NCI-H748 treated with DMSO at 0.1 percent for 48 hours (cell line): Measurements from ENCODE around the gene TP53I13.
"Not testable (repeated sequence)": the region's sequence is repeated elsewhere in the genome, so short reads cannot be mapped to it uniquely, and the experiment has no call there.

ENCODE experiments used
- DNase-seq: peaks from one replicate; lab custom pipeline; 2025; lab: John Stamatoyannopoulos, UW

The TP53I13 gene, protein sequence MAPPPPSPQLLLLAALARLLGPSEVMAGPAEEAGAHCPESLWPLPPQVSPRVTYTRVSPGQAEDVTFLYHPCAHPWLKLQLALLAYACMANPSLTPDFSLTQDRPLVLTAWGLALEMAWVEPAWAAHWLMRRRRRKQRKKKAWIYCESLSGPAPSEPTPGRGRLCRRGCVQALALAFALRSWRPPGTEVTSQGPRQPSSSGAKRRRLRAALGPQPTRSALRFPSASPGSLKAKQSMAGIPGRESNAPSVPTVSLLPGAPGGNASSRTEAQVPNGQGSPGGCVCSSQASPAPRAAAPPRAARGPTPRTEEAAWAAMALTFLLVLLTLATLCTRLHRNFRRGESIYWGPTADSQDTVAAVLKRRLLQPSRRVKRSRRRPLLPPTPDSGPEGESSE

DNA sequence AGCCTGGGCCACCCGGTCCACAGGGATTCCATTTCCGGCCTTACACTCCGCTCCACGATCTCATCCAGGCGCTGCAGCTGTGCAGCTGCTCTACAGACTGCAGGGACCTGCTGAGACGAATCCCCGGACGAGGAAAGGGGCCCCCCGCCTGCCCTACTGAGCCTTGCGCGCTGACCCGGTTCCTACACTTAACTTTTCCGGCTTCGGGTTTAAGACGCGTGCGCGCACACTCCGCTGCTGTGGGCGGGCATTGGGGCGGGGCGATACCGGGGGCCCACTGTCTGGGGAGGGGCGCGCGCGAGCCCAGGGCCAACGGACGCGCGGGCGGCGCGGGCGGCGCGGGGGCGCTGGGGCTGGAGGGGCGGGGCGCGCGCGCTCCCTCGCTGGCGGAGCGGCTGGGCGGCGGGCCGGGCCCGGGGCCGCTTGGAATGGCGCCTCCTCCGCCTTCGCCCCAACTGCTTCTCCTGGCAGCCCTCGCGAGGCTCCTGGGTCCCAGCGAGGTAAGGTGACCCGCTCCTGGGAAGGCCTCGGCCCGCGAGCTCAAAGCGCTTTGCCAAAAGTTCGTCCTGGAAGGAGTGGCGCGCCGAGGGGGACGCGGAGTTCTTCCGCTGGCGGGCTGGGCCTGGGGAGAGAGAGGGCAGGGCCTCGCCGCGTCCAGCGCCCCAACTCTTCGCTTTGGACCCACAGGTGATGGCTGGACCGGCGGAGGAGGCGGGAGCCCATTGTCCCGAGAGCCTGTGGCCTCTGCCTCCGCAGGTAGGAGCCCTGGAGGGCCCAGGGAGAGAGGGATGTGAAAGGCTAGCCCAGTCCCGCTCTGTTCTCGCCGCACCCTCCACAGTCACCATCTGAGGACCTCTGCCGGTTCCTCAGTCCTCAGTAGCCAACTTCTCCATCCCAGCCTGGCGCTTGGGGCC, at the start of gene TP53I13:
TSS of gene TP53I13 (plus strand) at position 371 of the 914 bp plus-strand sequence. CDS start at position 429, 58 bp downstream.
- DNase-seq, result peak; percentile 86

DNA sequence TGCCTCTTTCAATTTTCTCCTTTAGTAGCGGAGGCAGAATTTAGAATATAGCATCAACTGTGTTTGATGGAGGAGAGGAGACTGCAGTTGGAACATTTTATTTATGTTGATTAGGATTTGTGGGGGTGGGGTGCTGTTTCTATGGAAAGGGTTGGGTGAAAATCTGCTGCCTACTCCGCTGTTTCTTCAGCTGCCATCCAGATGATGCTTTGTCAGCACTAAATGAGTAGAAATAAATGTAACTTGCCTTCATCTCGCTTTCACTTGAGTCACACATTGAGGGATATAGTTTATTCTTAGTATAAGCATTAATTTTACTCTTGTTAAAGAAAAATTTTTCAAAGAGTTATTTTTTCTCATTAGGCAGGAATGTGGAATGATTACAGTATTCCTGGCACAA, 43.8 kb upstream of the TP53I13 start:
- no peak for DNase-seq

DNA sequence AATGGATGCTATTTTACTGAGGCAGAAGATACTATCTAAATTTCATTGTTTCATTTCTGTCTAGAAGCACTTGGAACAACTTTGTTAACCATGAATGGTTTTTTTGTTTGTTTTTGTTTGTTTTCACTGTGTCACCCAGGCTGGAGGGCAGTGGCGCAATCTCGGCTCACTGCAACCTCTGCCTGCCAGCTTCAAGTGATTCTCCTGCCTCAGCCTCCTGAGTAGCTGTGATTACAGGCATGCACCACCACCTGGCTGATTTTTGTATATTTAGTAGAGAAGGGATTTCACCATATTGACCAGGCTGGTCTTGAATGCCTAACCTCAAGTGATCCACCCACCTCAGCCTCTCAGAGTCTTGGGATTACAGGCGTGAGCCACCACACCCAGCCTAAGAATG, 42.2 kb upstream of the TP53I13 start:
- no peak for DNase-seq

DNA sequence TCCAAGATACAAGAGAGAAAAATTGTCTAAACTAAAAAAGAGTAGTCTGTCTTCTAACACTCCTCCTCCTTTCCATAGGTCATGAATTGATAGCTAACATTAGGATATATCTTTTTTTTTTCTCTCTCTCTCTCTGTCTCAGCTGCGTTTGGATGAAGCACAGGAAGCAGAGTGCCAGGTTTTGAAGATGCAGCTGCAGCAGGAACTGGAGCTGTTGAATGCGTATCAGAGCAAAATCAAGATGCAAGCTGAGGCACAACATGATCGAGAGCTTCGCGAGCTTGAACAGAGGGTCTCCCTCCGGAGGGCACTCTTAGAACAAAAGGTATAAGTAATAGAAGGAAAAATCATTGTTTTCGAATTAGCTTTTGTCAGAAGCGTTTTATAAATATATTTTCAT, 34.5 kb upstream of the TP53I13 start:
- DNase-seq, result no peak

DNA sequence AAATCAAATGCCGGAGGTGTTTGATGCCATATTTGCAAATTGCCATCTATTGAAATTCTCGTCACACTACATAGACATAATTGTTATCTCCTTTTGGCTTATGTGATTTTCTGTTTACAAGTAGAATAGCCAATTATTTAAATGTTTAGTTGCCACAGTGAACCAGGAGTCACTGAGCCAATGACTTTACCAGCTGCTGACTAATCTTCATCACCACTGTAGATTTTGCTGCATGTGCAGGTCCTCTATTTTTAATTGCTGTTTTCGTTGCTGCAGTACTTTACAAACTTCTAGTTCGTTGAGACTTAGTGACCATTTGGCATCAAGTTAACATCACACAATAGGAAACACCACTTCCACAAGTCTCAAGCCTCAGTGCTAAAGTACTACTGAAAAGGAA, 24.4 kb upstream of the TP53I13 start:
- no peak for DNase-seq

DNA sequence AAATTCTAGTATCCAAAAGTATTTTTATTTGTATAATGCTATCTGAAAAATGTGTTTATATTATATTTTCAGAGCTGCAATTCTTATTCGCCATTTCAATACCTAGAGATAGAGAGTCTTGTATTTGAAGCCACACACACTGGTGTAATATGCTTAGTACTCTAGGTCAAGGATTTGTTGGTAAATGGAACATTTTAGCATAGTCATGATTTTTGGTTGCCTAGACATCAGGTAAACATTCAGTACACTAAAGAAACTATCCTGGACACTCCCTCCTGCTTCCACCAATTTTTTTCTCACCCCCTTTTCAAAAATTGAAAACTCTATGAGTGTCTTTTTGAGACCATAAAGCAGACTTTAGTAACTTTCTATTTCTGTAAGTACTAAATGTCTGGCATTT, 22.4 kb upstream of the TP53I13 start:
- DNase-seq, result no peak

DNA sequence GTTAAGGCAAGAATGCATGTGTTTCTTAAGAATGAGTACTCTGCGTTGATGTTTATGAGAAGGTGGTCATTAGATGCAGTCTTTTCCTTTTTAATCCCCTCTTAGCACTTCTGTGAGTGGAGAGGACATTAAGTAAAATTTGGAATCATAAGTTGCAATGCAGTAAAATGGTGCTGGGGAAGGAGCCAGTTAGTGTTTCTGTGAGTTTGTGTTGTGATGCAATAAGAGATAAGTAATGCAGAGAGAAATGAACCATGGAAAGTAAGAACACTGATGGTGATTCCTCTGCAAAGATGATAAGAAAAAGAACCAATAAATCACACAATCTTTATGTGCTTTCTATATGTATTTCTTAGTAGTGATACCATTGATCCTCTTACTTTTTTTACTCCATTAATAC, 21.7 kb upstream of the TP53I13 start:
- no peak for DNase-seq

DNA sequence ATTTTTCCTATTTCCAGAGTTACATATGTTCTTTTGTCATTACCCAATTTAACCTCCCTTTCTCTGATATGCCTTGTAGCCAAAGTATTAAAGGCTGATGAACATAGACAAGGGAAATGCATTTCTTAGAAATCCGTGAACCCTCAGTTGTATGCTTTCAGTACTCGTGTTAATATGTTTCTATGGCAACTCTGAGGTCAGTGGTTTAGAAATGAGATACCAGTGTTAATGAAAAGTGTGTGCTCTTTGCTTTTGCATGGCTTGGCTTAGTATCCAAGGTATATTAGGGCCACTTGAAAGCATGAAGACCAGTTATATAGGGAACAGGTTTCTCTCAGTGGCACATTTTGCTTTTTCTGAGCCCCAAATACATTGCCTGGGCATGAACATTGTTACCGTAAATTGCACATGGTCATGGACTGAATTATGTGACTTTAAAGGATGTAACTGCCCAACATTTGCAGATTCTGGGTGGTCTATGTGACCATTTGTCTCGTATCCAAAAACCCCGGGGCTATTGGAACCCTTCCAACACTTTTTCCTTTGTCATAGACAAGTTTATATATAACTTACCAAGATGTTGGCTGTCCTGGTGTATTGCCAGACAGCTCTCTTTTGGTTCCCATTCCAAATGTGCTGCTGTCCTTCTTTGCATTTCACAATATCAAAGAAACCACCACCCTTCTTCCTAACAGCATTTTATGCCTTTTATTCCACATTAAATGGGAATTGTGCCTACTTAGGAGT, 19.2 kb upstream of the TP53I13 start:
- no peak for DNase-seq

DNA sequence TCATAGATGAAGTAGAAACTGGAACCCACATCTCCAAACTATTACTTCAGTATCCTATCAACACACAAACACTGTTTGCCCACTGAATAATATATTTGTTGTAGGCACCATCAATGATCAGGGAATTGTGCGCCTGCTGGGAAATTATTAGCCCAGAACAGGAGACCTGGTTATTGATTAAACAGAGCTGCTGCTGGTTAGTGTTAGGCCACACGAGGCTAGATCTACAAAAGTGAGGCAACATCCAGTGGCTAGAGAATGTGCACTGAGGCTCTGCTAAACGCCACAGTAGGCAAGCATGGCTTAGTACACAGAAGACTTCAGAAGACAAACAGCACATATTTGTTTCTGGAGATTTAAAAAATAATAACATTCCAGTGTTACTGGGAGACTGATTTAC, 12.7 kb upstream of the TP53I13 start:
- DNase-seq, result no peak

DNA sequence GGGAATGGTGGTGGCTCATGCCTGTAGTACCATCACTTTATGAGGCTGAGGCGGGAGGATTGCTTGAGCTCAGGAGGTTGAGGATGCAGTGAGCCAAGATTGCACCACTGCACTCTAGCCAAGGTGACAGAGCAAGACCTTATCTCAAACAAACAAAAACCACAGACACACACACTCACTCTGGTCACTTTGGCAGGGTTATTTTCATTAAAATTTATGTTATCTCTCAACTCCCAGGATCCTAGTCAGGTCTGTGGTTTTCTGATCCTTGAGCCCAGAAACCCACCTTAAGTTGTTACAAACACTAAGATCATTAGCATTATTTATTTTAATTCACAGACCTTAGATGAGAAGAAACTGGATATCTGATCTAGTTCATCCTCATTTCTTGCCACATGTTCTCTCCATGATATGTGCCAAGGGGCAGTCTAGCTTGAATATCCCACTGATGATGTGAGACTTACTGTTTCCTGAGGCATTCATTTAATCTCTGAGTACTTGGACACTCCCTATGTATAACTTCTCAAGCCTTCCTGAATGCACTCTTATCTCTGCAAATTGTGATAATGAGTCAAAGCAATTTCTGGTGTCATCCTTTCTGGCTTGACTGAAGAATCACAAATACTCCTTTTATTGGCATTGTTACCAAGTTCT, 11.3 kb upstream of the TP53I13 start:
- DNase-seq, result no peak

DNA sequence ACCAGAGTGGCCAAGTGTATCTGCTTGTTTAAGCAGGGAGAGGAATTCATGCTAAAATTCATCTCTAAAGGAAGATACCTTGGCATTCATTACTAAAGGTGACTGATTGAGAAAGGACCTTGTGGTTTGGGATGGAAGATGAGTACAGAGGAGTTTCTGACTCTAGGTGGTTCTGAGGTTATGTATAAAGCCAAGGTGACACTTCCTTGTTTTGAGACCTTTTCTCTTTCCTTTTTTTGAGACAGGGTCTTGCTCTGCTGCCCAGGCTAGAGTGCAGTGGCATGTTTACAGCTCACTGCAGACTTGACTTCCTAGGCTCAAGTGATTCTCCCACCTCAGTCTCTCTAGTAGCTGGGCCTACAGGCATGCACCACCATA, 10.8 kb upstream of the TP53I13 start:
- DNase-seq, result no peak

DNA sequence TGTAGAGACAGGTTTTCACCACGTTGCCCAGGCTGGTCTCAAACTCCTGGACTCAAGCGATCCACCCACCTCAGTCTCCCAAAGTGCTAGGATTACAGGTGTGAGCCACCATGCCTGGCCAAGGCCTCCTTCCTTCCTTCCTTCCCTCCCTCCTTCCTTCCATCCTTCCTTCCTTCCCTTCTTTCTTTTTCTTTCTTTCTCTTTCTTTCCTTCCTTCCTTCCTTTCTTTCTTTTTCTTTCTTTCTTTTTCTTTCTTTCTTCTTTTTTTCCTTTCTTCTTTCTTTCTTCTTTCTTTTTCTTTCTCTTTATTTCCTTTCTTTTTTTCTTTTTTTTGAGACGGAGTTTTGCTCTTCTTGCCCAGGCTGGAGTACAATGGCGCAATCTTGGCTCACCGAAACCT, 10.4 kb upstream of the TP53I13 start:
- not testable (repeated sequence) for DNase-seq

DNA sequence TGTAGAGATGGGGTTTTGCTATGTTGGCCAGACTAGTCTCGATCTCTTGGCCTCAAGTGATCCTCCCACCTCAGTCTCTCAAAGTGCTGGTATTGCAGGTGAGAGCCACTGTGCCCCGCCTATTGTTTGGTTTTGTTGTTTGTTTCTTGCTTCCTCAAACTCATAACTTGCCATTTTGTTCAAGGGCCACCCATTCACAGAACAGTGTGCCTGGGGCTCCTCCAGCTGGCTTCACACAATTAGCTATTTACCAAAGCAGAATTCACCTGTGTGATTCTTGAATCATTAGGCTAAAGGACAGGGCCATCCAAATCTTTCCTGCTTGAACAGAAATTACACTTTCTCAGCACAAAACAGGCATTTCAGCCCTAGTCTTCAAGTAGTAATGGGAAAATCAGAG, 8.9 kb upstream of the TP53I13 start:
- DNase-seq, result no peak

DNA sequence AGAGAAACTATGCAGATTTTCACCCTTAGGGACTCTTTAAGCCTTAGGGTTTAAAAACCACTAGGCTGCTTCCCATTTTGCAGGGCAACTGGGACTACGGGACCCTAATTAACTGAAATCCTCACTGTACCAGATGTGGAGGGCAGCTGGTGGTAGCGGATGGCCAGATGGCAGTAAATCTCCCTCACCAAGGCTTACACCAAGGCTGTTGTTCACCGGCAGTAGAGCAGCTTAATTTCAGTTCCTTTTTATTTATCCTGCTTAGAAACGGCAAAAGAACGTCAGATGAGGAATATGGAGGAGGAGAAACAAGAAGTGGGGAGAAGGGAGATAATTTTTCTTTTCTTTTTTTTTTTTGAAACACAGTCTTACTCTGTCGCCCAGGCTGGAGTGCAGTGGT, 8.2 kb upstream of the TP53I13 start:
- no peak for DNase-seq

DNA sequence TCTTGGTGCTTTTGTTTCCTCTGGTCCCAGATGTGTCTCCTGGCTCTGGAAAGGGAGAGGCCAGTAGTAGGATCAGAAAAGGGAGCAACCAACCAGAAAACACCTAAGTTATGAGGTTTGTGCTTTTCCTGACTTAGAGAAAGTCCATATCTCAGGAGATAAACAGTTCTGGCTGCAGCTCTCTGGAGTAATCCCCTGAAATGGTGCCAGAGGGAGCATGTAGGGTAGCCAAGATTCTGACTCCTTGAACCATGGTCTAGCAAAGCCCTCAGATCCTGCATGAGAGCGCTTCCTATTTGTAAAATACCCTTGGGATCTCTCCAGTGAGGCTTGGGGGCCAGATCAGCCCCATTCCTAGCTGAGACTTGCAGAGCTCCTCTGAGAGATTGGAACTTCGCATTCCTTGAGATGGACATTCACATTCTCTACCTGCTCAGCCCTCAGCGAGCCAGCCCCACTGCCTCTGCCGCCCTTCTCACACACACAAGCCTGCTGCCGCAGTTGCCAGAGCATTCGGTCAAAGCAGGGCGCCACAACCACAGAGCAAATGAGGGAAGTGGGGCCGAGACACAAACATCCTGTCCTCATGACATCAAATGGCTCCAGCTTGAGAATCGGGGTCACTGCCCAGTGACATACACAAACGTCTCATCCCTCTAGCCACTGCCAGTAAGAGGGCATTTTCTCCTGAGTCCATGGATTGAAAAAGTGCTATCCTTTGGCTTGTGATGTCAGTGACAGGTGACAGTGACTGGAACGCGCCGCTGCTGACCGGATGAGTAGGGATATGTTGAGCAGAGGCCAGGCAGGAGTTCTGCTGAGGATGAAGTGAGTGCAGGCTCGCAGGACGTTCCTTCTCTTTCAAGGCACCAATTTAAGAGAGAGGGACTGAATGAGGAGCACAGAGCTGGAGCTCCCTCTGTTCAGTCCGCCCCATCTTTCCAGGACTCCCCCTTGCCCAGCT, 6.7 kb upstream of the TP53I13 start:
- DNase-seq, result no peak

DNA sequence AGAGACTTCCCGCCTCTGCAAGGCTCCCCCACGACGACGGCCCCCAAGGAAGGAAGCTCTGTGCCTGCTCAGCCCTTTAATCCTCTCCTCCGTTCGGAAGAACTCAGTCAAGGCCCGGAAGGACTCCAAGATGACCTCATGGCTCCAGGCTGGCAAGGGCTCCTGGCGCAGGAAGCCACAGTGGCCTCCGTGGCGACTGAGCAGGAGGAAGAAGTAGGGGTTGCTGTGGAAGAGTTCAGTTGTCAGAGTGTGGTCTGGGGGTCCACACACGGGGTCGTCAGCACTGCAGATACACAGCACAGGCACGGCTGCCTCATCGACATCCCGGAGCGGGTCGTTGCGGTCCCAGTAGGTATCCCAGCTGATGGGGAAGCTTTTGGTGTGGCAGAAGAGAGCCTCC, 5.9 kb upstream of the TP53I13 start:
- no peak for DNase-seq

DNA sequence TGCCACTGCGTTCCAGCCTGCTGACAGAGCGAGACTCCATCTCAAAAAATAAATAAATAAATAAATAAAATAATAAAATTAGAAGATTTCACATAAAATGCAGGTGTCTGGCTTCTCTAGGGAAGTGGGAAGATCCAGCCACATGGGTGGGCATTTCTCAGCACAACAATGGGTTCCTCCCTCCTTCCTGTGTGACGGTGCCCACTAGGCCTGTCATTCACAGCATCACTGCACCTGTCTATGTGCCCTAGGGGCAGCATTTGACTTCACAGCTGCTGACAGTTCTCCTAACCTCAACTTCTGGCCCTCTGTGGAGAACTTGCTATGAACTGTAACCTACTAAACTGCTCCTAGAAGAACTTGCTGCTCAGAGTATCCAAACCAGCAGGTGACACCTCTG, 4.7 kb upstream of the TP53I13 start:
- no peak for DNase-seq

DNA sequence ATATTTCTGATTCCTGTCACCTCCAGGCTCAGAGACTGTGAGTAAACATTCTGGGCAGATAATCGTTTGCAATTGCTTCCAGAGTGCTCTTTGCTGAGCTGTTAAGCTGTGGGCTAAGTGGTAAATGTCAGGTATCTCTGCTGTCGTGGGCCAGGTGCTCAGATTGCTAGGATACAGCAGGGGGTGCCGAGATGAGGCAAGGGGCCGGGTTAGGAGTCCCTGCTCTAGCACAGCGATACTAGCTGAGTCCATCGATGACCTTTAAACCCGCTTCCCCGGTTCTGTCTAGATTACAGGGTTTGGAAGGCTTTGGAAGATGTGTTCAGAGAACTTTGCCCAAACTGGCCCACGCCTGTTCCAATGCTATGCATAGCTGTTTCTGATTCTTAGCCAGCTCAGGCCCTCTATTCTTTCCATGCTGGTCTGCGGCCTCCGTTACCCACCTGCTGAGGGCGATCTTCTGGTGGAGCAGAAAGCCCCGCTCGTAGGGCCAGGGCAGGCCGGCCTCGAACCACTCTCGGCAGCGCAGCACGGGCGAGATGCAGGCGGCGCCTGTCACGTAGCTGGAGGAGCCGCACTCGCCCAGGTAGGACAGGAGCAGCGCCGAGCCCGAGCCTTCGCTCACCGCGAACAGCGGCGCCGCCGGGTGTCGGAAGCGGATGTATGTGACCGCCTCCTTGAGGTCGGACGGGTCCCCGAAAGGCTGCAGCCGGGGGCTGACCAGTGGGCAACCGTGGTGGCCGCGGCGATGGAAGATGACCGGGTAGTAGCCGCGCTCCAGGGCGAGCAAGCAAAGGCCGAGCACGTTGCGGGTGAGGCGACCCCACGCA, 2.6 kb upstream of the TP53I13 start:
- peak; percentile 87 for DNase-seq

DNA sequence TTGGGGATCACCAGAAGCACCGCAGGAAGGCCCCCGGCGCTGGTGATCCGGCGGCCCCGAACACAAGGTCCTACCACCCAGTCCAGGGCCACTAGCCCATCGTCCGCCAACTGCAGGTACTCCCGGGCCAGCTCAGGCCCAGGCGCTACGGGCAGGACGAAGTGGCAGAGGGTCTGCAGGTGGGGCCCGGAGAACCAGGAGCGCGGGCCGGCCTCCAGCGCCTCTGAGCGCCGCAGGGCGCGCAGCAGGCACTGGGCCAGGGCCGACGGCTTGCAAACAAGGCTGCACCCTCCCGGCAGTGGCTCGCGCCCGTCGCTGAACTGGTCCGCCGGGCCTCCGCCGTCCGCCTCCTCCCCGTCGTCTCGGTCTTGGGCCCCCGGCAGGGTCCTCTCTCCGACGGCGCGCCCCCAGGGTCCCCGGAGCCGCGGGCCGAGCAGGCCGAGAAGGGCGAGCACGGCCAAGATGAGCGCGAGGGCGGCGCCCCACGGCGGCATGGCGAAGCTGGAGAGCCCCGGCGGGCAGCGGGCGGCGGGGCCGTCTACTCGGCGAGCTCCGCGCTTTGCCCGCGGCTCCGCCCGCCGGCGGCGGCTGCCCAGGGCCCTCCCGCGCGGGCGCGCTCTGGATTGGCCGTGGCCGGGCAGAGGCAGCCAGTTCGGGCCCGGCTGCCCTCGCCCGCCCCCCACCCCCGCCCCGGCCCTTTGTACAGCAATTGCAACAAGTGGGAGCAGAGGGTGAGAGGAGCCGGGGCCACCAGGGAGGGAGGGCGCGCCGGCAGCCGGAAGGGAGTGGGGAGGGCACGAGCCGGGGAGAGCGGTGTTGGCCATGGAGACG, 1.8 kb upstream of the TP53I13 start, which contains the start of gene ABHD15:
TSS of gene ABHD15 (minus strand) at position 565 of the 831 bp plus-strand sequence. CDS start at position 494, 71 bp downstream.
- peak; percentile 60 for DNase-seq
